GM23338 (cell line): ENCODE measurements around the gene CPA3. TPM values are rescaled to one million over a fixed set of nuclear protein-coding genes. Genes with fewer than 3 reads are reported as not detected.

Experiments used
- CREB1 ChIP-seq: fragments of 250-450 bp; sonication (Bioruptor Pico); IDR thresholded peaks from 2 replicates; pipeline ENCODE4 v1.5.0; 2020; ENCODE audit warnings: low read depth, mild to moderate bottlenecking, moderate library complexity
- EZH2 ChIP-seq: fragments of 200-600 bp; sonication (generic); IDR thresholded peaks from one replicate; pipeline ENCODE4 v1.8.0; 2017; ENCODE audit warnings: antibody characterized with exemption, mild to moderate bottlenecking, low read depth; ENCODE audit not compliant: unreplicated experiment
- EZH2phosphoT487 ChIP-seq: fragments of 200-600 bp; sonication (generic); IDR thresholded peaks from one replicate; pipeline ENCODE4 v1.8.1; 2018; ENCODE audit warnings: antibody characterized with exemption; ENCODE audit not compliant: unreplicated experiment
- JUNB ChIP-seq: IDR thresholded peaks from one replicate; pipeline ENCODE4 v1.6.1; 2016; ENCODE audit warnings: antibody characterized with exemption; ENCODE audit not compliant: unreplicated experiment
- NANOG ChIP-seq: IDR thresholded peaks from 2 replicates; pipeline ENCODE4 v1.6.1; 2016; ENCODE audit warnings: antibody characterized with exemption, borderline replicate concordance
- POLR2AphosphoS5 ChIP-seq: IDR thresholded peaks from 2 replicates; pipeline ENCODE4 v1.6.1; 2016; ENCODE audit warnings: antibody characterized with exemption, low read depth
- STAT1 ChIP-seq: IDR thresholded peaks from one replicate; pipeline ENCODE4 v1.6.1; 2016; ENCODE audit warnings: antibody characterized with exemption; ENCODE audit not compliant: unreplicated experiment
- ZNF114 ChIP-seq: fragments of 250-450 bp; sonication (Bioruptor Pico); IDR thresholded peaks from 2 replicates; pipeline ENCODE4 v1.5.0; 2020; ENCODE audit warnings: mild to moderate bottlenecking, moderate library complexity
- ZNF331 ChIP-seq: fragments of 250-450 bp; sonication (Bioruptor Pico); IDR thresholded peaks from 2 replicates; pipeline ENCODE4 v1.5.0; 2020; ENCODE audit warnings: low read depth, mild to moderate bottlenecking, moderate library complexity
- polyA plus RNA-seq: library from polyadenylated mRNA; unstranded; fragments of >200 nt; fragmentation: Nextera tagmentation; extraction: Ambion mirVana; gene quantifications from 2 replicates; pipeline ENCODE4 v1.2.1, GENCODE V29; 2016
- total RNA-seq: library from RNA; depleted of rRNA; stranded (reverse); fragments of >200 nt; shearing (Covaris generic); gene quantifications from 2 replicates; pipeline ENCODE4 v1.2.3, GENCODE V29; 2014
- TF ChIP-seq, protein P1 (sequence below): fragments of 250-450 bp; sonication (Bioruptor Pico); IDR thresholded peaks from 2 replicates; pipeline ENCODE4 v1.5.0; 2020; ENCODE audit warnings: mild to moderate bottlenecking, moderate library complexity
- TF ChIP-seq, protein P2 (sequence below): IDR thresholded peaks from 2 replicates; pipeline ENCODE4 v1.6.1; 2016; ENCODE audit warnings: antibody characterized with exemption
- TF ChIP-seq, protein P3 (sequence below): IDR thresholded peaks from one replicate; pipeline ENCODE4 v1.6.1; 2018; ENCODE audit warnings: antibody characterized with exemption; ENCODE audit not compliant: unreplicated experiment

Gene CPA3
- total and polyA plus RNA-seq, 2 experiments from 2014 or later, result not detected

DNA sequence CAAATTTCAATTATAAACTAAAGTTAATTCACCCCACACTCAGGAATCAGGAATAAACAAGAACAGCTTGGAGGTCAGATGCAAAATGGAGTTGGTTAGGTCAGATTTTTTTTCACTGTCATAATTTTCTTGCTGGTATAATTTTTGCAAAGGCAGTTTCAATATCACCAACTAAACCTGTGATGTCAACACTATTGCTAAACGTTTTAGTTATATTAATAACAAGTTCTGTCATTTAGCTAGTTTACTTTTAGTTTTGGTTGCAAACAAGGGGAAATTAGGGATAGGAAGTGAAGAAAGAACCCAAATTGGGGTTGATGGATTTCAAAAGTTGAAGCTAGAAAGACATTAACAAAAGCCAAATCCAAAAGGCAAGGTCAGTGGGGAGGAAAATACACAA, 42.1 kb upstream of the CPA3 start (continued):
- TF ChIP-seq, protein P1, sequence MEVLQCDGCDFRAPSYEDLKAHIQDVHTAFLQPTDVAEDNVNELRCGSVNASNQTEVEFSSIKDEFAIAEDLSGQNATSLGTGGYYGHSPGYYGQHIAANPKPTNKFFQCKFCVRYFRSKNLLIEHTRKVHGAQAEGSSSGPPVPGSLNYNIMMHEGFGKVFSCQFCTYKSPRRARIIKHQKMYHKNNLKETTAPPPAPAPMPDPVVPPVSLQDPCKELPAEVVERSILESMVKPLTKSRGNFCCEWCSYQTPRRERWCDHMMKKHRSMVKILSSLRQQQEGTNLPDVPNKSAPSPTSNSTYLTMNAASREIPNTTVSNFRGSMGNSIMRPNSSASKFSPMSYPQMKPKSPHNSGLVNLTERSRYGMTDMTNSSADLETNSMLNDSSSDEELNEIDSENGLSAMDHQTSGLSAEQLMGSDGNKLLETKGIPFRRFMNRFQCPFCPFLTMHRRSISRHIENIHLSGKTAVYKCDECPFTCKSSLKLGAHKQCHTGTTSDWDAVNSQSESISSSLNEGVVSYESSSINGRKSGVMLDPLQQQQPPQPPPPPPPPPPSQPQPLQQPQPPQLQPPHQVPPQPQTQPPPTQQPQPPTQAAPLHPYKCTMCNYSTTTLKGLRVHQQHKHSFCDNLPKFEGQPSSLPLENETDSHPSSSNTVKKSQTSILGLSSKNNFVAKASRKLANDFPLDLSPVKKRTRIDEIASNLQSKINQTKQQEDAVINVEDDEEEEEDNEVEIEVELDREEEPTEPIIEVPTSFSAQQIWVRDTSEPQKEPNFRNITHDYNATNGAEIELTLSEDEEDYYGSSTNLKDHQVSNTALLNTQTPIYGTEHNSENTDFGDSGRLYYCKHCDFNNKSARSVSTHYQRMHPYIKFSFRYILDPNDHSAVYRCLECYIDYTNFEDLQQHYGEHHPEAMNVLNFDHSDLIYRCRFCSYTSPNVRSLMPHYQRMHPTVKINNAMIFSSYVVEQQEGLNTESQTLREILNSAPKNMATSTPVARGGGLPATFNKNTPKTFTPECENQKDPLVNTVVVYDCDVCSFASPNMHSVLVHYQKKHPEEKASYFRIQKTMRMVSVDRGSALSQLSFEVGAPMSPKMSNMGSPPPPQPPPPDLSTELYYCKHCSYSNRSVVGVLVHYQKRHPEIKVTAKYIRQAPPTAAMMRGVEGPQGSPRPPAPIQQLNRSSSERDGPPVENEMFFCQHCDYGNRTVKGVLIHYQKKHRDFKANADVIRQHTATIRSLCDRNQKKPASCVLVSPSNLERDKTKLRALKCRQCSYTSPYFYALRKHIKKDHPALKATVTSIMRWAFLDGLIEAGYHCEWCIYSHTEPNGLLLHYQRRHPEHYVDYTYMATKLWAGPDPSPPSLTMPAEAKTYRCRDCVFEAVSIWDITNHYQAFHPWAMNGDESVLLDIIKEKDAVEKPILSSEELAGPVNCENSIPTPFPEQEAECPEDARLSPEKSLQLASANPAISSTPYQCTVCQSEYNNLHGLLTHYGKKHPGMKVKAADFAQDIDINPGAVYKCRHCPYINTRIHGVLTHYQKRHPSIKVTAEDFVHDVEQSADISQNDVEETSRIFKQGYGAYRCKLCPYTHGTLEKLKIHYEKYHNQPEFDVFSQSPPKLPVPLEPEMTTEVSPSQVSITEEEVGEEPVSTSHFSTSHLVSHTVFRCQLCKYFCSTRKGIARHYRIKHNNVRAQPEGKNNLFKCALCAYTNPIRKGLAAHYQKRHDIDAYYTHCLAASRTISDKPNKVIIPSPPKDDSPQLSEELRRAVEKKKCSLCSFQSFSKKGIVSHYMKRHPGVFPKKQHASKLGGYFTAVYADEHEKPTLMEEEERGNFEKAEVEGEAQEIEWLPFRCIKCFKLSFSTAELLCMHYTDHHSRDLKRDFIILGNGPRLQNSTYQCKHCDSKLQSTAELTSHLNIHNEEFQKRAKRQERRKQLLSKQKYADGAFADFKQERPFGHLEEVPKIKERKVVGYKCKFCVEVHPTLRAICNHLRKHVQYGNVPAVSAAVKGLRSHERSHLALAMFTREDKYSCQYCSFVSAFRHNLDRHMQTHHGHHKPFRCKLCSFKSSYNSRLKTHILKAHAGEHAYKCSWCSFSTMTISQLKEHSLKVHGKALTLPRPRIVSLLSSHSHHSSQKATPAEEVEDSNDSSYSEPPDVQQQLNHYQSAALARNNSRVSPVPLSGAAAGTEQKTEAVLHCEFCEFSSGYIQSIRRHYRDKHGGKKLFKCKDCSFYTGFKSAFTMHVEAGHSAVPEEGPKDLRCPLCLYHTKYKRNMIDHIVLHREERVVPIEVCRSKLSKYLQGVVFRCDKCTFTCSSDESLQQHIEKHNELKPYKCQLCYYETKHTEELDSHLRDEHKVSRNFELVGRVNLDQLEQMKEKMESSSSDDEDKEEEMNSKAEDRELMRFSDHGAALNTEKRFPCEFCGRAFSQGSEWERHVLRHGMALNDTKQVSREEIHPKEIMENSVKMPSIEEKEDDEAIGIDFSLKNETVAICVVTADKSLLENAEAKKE (CRISPR knock-in tag), result no peak
- TF ChIP-seq ZNF114 (no peak), JUNB (no peak), NANOG (no peak), EZH2 (no peak), ZNF331 (CRISPR knock-in tag) (no peak), CREB1 (CRISPR knock-in tag) (no peak), STAT1 (no peak), EZH2phosphoT487 (no peak), POLR2AphosphoS5 (no peak)
- TF ChIP-seq, protein P2, sequence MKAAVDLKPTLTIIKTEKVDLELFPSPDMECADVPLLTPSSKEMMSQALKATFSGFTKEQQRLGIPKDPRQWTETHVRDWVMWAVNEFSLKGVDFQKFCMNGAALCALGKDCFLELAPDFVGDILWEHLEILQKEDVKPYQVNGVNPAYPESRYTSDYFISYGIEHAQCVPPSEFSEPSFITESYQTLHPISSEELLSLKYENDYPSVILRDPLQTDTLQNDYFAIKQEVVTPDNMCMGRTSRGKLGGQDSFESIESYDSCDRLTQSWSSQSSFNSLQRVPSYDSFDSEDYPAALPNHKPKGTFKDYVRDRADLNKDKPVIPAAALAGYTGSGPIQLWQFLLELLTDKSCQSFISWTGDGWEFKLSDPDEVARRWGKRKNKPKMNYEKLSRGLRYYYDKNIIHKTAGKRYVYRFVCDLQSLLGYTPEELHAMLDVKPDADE, result no peak
- TF ChIP-seq, protein P3, sequence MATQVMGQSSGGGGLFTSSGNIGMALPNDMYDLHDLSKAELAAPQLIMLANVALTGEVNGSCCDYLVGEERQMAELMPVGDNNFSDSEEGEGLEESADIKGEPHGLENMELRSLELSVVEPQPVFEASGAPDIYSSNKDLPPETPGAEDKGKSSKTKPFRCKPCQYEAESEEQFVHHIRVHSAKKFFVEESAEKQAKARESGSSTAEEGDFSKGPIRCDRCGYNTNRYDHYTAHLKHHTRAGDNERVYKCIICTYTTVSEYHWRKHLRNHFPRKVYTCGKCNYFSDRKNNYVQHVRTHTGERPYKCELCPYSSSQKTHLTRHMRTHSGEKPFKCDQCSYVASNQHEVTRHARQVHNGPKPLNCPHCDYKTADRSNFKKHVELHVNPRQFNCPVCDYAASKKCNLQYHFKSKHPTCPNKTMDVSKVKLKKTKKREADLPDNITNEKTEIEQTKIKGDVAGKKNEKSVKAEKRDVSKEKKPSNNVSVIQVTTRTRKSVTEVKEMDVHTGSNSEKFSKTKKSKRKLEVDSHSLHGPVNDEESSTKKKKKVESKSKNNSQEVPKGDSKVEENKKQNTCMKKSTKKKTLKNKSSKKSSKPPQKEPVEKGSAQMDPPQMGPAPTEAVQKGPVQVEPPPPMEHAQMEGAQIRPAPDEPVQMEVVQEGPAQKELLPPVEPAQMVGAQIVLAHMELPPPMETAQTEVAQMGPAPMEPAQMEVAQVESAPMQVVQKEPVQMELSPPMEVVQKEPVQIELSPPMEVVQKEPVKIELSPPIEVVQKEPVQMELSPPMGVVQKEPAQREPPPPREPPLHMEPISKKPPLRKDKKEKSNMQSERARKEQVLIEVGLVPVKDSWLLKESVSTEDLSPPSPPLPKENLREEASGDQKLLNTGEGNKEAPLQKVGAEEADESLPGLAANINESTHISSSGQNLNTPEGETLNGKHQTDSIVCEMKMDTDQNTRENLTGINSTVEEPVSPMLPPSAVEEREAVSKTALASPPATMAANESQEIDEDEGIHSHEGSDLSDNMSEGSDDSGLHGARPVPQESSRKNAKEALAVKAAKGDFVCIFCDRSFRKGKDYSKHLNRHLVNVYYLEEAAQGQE, result no peak
